Measurements from ENCODE around the gene IMMP2L. TPM values are rescaled to one million over a fixed set of nuclear protein-coding genes. Genes with fewer than 3 reads are reported as not detected.

Gene IMMP2L
- total and polyA plus RNA-seq, 2 donors (not counting 3 experiments of a cell fraction or from before 2014, with no cell fraction given), result 9.9 to 11.8 TPM

DNA sequence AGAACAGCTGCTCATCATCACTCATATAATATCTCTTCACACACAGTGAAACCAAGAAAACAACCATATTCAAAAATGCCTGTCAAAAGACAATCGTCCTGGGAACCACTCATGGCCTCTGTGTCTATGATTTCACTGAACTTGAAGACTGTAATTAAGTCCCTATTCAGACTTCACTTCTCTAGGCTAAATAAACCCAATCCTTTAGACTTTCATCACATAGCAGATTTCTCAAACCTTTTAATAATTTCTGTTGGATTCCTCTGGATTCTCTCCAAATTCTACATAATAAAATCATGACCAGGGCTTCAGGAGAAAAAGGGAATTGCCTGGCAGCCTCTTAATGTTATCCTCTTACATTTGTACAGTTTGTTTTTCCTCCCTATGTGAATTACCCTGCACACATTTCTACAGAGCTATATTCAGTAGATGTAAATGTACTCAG lies 270.2 kb downstream of the IMMP2L start:
- BruUV-seq (replicated peaks), result no TSS peak
- Histone ChIP-seq H3K9ac (replicated peaks; ENCODE audit: extremely low read depth, insufficient read depth, low read length) (no peak overlapping the region), H3K9me1 (replicated peaks; ENCODE audit: control insufficient read depth, extremely low read depth, insufficient read depth, low read length) (no peaks in the 10 kb centered on the region), H3K27ac (ENCODE audit: insufficient read depth, low read depth, low read length) (no peak overlapping the region), H3K4me3 (replicated peaks in 1 of 3; ENCODE audit: insufficient read depth in 1 of 3, low read depth in 1 of 3, low read length in 3 of 3) (no peak overlapping the region), H3K79me2 (ENCODE audit: control insufficient read depth, insufficient read depth, low read length) (no peaks in the 10 kb centered on the region), H3K4me2 (ENCODE audit: insufficient read depth, low read length) (no peak overlapping the region), H2AFZ (ENCODE audit: low read depth, low read length) (no peak overlapping the region), H3K36me3 (ENCODE audit: control insufficient read depth in 2 of 2, extremely low read depth in 1 of 2, insufficient read depth in 2 of 2, low read length in 2 of 2) (no peaks in the 10 kb centered on the region), H3K4me1 (ENCODE audit: control insufficient read depth, extremely low read depth, insufficient read depth, low read length) (no peaks in the 10 kb centered on the region), H4K20me1 (replicated peaks; ENCODE audit: control insufficient read depth, extremely low read depth, insufficient read depth, low read length) (no peaks in the 10 kb centered on the region), H3K9me3 (replicated peaks; ENCODE audit: control insufficient read depth, insufficient read depth, low read length) (no peaks in the 10 kb centered on the region), H3K27me3 (ENCODE audit: control insufficient read depth in 2 of 2, insufficient read depth in 2 of 2, low read length in 2 of 2) (no peaks in the 10 kb centered on the region)
- dilution Hi-C loops (cut with MboI; ENCODE audit: extremely low pct_ligation_motif_present, low sequenced_read_pairs), result no loop called here
- TF ChIP-seq FOS (IDR thresholded peaks at IDR 0.05; ENCODE audit: borderline replicate concordance, insufficient read depth, low read length) (no peak), POLR2A (IDR thresholded peaks at IDR 0.05; ENCODE audit: low read depth, low read length) (no peak), GATA2 (IDR thresholded peaks at IDR 0.05; ENCODE audit: insufficient read depth, insufficient read length, low read depth, low read length) (no peak), CTCF (IDR thresholded peaks at IDR 0.05; ENCODE audit: extremely low read depth in 1 of 2, insufficient read depth in 1 of 2, low read depth in 1 of 2, low read length in 2 of 2) (no peak), EZH2 (IDR thresholded peaks at IDR 0.05; ENCODE audit: borderline replicate concordance, low read depth, low read length, severe bottlenecking) (no peak)
- ChIA-PET POLR2A (no interaction called here), CTCF (interaction anchor here (1.2 to 1.4 kb wide), 2 partner anchors 10 kb away, joined by 3 to 5 read pairs; no protein-coding TSS in a partner anchor)
- intact Hi-C loops (cut with micrococcal nuclease), result loop anchor here (5.0 kb wide), 1 partner anchor 45 kb away; no protein-coding TSS in a partner anchor
- FAIRE-seq (no peak), DNase-seq (ENCODE audit: low read depth, low spot score) (no peak)

DNA sequence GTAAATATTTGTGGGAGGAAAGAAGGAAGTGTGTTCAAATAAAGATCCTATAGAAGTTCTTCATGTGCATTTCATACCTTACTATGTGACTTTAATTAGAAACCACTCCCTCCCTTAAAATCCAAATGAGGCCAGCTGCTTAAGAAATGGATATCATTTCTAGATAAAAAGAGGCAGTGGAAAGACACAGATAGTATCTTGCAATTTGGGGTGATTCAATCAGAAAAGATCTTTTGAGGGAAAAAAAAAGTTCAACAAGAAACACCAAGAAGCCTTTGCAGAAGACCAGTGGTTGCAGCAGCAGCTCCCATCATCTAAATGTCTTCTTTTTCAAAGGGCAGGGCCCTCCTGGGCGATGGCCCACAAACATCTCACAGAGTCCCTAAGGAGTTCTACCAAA lies 271.3 kb downstream of the IMMP2L start:
- ChIA-PET POLR2A (no interaction called here), CTCF (interaction anchor here (1.2 kb wide), 1 partner anchor 9 kb away, joined by 3 read pairs; no protein-coding TSS in a partner anchor)
- dilution Hi-C loops (cut with MboI; ENCODE audit: extremely low pct_ligation_motif_present, low sequenced_read_pairs) (no loop called here), intact Hi-C loops (cut with micrococcal nuclease) (loop anchor here (5.0 kb wide), 1 partner anchor 46 kb away; no protein-coding TSS in a partner anchor)
- Histone ChIP-seq H3K9me1 (replicated peaks; ENCODE audit: control insufficient read depth, extremely low read depth, insufficient read depth, low read length) (no peaks in the 10 kb centered on the region), H3K36me3 (ENCODE audit: control insufficient read depth in 2 of 2, extremely low read depth in 1 of 2, insufficient read depth in 2 of 2, low read length in 2 of 2) (no peaks in the 10 kb centered on the region), H3K4me2 (ENCODE audit: insufficient read depth, low read length) (no peak overlapping the region), H3K9ac (replicated peaks; ENCODE audit: extremely low read depth, insufficient read depth, low read length) (no peak overlapping the region), H3K27me3 (ENCODE audit: control insufficient read depth in 2 of 2, insufficient read depth in 2 of 2, low read length in 2 of 2) (no peaks in the 10 kb centered on the region), H3K79me2 (ENCODE audit: control insufficient read depth, insufficient read depth, low read length) (no peaks in the 10 kb centered on the region), H3K4me1 (ENCODE audit: control insufficient read depth, extremely low read depth, insufficient read depth, low read length) (no peaks in the 10 kb centered on the region), H3K27ac (ENCODE audit: insufficient read depth, low read depth, low read length) (no peak overlapping the region), H4K20me1 (replicated peaks; ENCODE audit: control insufficient read depth, extremely low read depth, insufficient read depth, low read length) (no peaks in the 10 kb centered on the region), H2AFZ (ENCODE audit: low read depth, low read length) (no peak overlapping the region), H3K9me3 (replicated peaks; ENCODE audit: control insufficient read depth, insufficient read depth, low read length) (no peaks in the 10 kb centered on the region), H3K4me3 (replicated peaks in 1 of 3; ENCODE audit: insufficient read depth in 1 of 3, low read depth in 1 of 3, low read length in 3 of 3) (no peak overlapping the region)
- DNase-seq (ENCODE audit: low read depth, low spot score) (no peak), FAIRE-seq (no peak)
- no peak for TF ChIP-seq JUN (IDR thresholded peaks at IDR 0.05; ENCODE audit: borderline replicate concordance, insufficient read depth, insufficient read length, low read depth)
- no peak for TF ChIP-seq GATA2 (IDR thresholded peaks at IDR 0.05; ENCODE audit: insufficient read depth, insufficient read length, low read depth, low read length)
- TF ChIP-seq MAX (IDR thresholded peaks at IDR 0.05; ENCODE audit: insufficient read depth, insufficient read length), result no peak
- TF ChIP-seq FOS (IDR thresholded peaks at IDR 0.05; ENCODE audit: borderline replicate concordance, insufficient read depth, low read length), result no peak
- no peak for TF ChIP-seq EZH2 (IDR thresholded peaks at IDR 0.05; ENCODE audit: borderline replicate concordance, low read depth, low read length, severe bottlenecking)
- TF ChIP-seq CTCF (IDR thresholded peaks at IDR 0.05; ENCODE audit: extremely low read depth in 1 of 2, insufficient read depth in 1 of 2, low read depth in 1 of 2, low read length in 2 of 2), result no peak
- TF ChIP-seq MYC (IDR thresholded peaks at IDR 0.05; ENCODE audit: low read depth, low read length), result no peak
- BruUV-seq (replicated peaks), result no TSS peak
